Measurements from ENCODE around the gene GLT1D1. TPM values are rescaled to one million over a fixed set of nuclear protein-coding genes. Genes with fewer than 3 reads are reported as not detected.

The GLT1D1 gene
- total and polyA plus RNA-seq, 2 experiments from 2014 or later: 0.83 to 2.7 TPM

DNA sequence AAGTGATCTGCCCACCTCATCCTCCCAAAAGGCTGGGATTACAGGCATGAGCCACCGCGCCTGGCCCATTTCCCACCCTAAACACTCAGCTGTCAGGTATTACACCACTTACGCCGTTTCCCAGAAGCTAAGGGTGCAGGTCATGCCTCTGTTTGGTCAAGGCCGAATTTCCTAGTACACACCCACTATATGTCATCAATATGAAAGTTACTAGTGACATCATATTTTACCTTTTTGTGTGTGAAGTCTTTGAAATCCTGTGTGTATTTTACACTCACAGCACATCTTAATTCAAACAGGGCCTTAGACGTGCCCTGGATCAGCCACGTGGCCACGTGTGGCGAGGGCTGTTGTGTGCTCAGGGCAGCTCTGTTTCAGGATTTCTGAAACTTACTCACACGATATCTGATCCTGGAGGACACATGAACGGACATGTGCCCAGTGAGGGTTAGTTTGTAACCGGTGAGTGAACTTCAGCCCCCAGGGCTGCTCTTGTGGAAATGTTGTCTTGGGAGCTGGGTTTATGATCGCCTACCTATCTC is 51.8 kb downstream of the GLT1D1 start:
- Histone ChIP-seq H3K9me3 (ENCODE audit: low read depth) (no peaks in the 10 kb centered on the region), H3K4me1 (ENCODE audit: low read depth) (peaks cover 11% of the 10 kb centered on the region), H3K27me3 (no peaks in the 10 kb centered on the region), H3K4me3 (no peak overlapping the region), H3K27ac (no peak overlapping the region), H3K36me3 (no peaks in the 10 kb centered on the region)
- TF ChIP-seq, protein P1, sequence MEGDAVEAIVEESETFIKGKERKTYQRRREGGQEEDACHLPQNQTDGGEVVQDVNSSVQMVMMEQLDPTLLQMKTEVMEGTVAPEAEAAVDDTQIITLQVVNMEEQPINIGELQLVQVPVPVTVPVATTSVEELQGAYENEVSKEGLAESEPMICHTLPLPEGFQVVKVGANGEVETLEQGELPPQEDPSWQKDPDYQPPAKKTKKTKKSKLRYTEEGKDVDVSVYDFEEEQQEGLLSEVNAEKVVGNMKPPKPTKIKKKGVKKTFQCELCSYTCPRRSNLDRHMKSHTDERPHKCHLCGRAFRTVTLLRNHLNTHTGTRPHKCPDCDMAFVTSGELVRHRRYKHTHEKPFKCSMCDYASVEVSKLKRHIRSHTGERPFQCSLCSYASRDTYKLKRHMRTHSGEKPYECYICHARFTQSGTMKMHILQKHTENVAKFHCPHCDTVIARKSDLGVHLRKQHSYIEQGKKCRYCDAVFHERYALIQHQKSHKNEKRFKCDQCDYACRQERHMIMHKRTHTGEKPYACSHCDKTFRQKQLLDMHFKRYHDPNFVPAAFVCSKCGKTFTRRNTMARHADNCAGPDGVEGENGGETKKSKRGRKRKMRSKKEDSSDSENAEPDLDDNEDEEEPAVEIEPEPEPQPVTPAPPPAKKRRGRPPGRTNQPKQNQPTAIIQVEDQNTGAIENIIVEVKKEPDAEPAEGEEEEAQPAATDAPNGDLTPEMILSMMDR (IDR thresholded peaks at IDR 0.05; ENCODE audit: low read depth, low read length): no peak
- DNase-seq (ENCODE audit: low read depth in 1 of 2, low spot score in 1 of 2): no peak

- no peak overlapping the region for H3K4me3 ChIP-seq
- H3K9me3 ChIP-seq (ENCODE audit: low read depth): no peaks in the 10 kb centered on the region
- TF ChIP-seq, protein P1 (IDR thresholded peaks at IDR 0.05; ENCODE audit: low read depth, low read length): no peak
- peaks cover 21% of the 10 kb centered on the region for H3K4me1 ChIP-seq (ENCODE audit: low read depth)
- H3K27me3 ChIP-seq: no peaks in the 10 kb centered on the region
- H3K36me3 ChIP-seq: no peaks in the 10 kb centered on the region
- no peak overlapping the region for H3K27ac ChIP-seq
- DNase-seq (ENCODE audit: low read depth in 1 of 2, low spot score in 1 of 2): no peak
Measured at GRCh38 chr12:128906485-128907137, 53.3 kb downstream of the GLT1D1 start.

- no peaks in the 10 kb centered on the region for H3K9me3 ChIP-seq (ENCODE audit: low read depth)
- TF ChIP-seq, protein P1 (IDR thresholded peaks at IDR 0.05; ENCODE audit: low read depth, low read length): no peak
- H3K4me1 ChIP-seq (ENCODE audit: low read depth): peaks cover 21% of the 10 kb centered on the region
- H3K36me3 ChIP-seq: no peaks in the 10 kb centered on the region
- no peak for DNase-seq (ENCODE audit: low read depth in 1 of 2, low spot score in 1 of 2)
- H3K27ac ChIP-seq: no peak overlapping the region
- no peaks in the 10 kb centered on the region for H3K27me3 ChIP-seq
- H3K4me3 ChIP-seq: no peak overlapping the region
Measured at GRCh38 chr12:128908254-128908653, 55.0 kb downstream of the GLT1D1 start.

- DNase-seq (ENCODE audit: low read depth in 1 of 2, low spot score in 1 of 2): no peak
- no peaks in the 10 kb centered on the region for H3K27me3 ChIP-seq
- H3K4me3 ChIP-seq: no peak overlapping the region
- TF ChIP-seq, protein P1 (IDR thresholded peaks at IDR 0.05; ENCODE audit: low read depth, low read length): no peak
- H3K4me1 ChIP-seq (ENCODE audit: low read depth): peaks cover 24% of the 10 kb centered on the region
- H3K9me3 ChIP-seq (ENCODE audit: low read depth): no peaks in the 10 kb centered on the region
- no peak overlapping the region for H3K27ac ChIP-seq
- no peaks in the 10 kb centered on the region for H3K36me3 ChIP-seq
Measured at GRCh38 chr12:128909653-128910052, 56.4 kb downstream of the GLT1D1 start.

- no peaks in the 10 kb centered on the region for H3K27me3 ChIP-seq
- H3K27ac ChIP-seq: no peak overlapping the region
- no peaks in the 10 kb centered on the region for H3K9me3 ChIP-seq (ENCODE audit: low read depth)
- TF ChIP-seq, protein P1 (IDR thresholded peaks at IDR 0.05; ENCODE audit: low read depth, low read length): no peak
- no peaks in the 10 kb centered on the region for H3K36me3 ChIP-seq
- peak in 1 of 2 donors; percentile 35 for DNase-seq (ENCODE audit: low read depth in 1 of 2, low spot score in 1 of 2)
- H3K4me3 ChIP-seq: no peak overlapping the region
- peaks cover 24% of the 10 kb centered on the region for H3K4me1 ChIP-seq (ENCODE audit: low read depth)
Measured at GRCh38 chr12:128910629-128911028, 57.4 kb downstream of the GLT1D1 start.
